Ramos (cell line): ENCODE data around the gene NUP210.
"Not testable (repeated sequence)": the region's sequence is repeated elsewhere in the genome, so short reads cannot be mapped to it uniquely, and the experiment has no call there.

ENCODE experiments used
- in situ Hi-C: fragments of 300-500 bp; cut with MboI; formaldehyde crosslinking; loops from one replicate; pipeline ENCODE4 v1.14.3; 2022; ENCODE audit warnings: low sequenced_read_pairs; ENCODE audit not compliant: unreplicated experiment

Gene NUP210

GRCh38 chr3:13380971-13381370 lies 39.2 kb downstream of the NUP210 start:
- in situ Hi-C loops: no loop called here

- in situ Hi-C loops: no loop called here
These were observed 40.8 kb downstream of the NUP210 start for GRCh38 chr3:13379201-13379830.

- in situ Hi-C loops: no loop called here
These were observed 42.0 kb downstream of the NUP210 start for GRCh38 chr3:13378155-13378554.

GRCh38 chr3:13377741-13378140 lies 42.4 kb downstream of the NUP210 start:
- in situ Hi-C loops: not testable (repeated sequence)

- in situ Hi-C loops: no loop called here
These were observed 43.1 kb downstream of the NUP210 start for GRCh38 chr3:13377021-13377420.

- in situ Hi-C loops: no loop called here
These were observed 44.0 kb downstream of the NUP210 start for GRCh38 chr3:13376091-13376490.

GRCh38 chr3:13375464-13375863 lies 44.7 kb downstream of the NUP210 start:
- in situ Hi-C loops: no loop called here

GRCh38 chr3:13373975-13374586 lies 46.0 kb downstream of the NUP210 start:
- in situ Hi-C loops: no loop called here

- in situ Hi-C loops: no loop called here
These were observed 47.5 kb downstream of the NUP210 start for GRCh38 chr3:13372656-13373055.

- in situ Hi-C loops: no loop called here
These were observed 48.0 kb downstream of the NUP210 start for GRCh38 chr3:13372126-13372525.

- in situ Hi-C loops: no loop called here
These were observed 48.7 kb downstream of the NUP210 start for GRCh38 chr3:13371100-13372075.

- in situ Hi-C loops: no loop called here
These were observed 49.5 kb downstream of the NUP210 start for GRCh38 chr3:13370609-13371008.

- in situ Hi-C loops: no loop called here
These were observed 50.1 kb downstream of the NUP210 start for GRCh38 chr3:13370055-13370454.

- in situ Hi-C loops: no loop called here
These were observed 51.3 kb downstream of the NUP210 start for GRCh38 chr3:13368834-13369233.

GRCh38 chr3:13367728-13368127 lies 52.4 kb downstream of the NUP210 start:
- in situ Hi-C loops: no loop called here

- in situ Hi-C loops: no loop called here
These were observed 54.4 kb downstream of the NUP210 start for GRCh38 chr3:13365390-13366379.

- in situ Hi-C loops: no loop called here
These were observed 55.4 kb downstream of the NUP210 start for GRCh38 chr3:13364602-13365271.

- in situ Hi-C loops: no loop called here
These were observed 57.6 kb downstream of the NUP210 start for GRCh38 chr3:13362551-13362950.

GRCh38 chr3:13359916-13360315 lies 60.2 kb downstream of the NUP210 start:
- in situ Hi-C loops: no loop called here
